Heart left ventricle (tissue), 16 donors: ENCODE results near the gene NFYA. TPM values are rescaled to one million over a fixed set of nuclear protein-coding genes. Genes with fewer than 3 reads are reported as not detected.
A peak's percentile ranks its signal among the peaks of the same experiment; 100 is the strongest.

Experiments
- ATAC-seq, 4 donors: fragments of 200-7000 bp; cut with Tn5 transposase; one replicate each; pipeline ENCODE4 v1.9.1; 2020 to 2022; ENCODE audit warnings: moderate library complexity in 4 of 4, mild to moderate bottlenecking in 3 of 4, moderate number of reproducible peaks in 1 of 4
- DNase-seq, 5 donors: peaks; one replicate each; pipeline ENCODE4 v3.0.0-alpha.2; 2020
- H3K27ac ChIP-seq, 12 donors: fragments of 200-600 bp; sonication (generic) in 4 of 12; one replicate each; pipeline versions ENCODE4 v1.5.0 to v1.8.0; 2016 to 2022; ENCODE audit warnings: mild to moderate bottlenecking in 2 of 12
- H3K27me3 ChIP-seq, 9 donors: fragments of 200-600 bp; sonication (generic) in 2 of 9; one replicate each; pipeline versions ENCODE4 v1.5.1 to v1.8.0; 2016 to 2022; ENCODE audit warnings: mild to moderate bottlenecking in 3 of 9
- H3K36me3 ChIP-seq, 9 donors: fragments of 200-600 bp; sonication (generic) in 2 of 9; one replicate each; pipeline versions ENCODE4 v1.5.0 to v1.8.0; 2018 to 2022; ENCODE audit warnings: mild to moderate bottlenecking in 2 of 9
- H3K4me1 ChIP-seq, 12 donors: fragments of 200-600 bp; sonication (generic) in 4 of 12; one replicate each; pipeline versions ENCODE4 v1.5.0 to v1.8.0; 2016 to 2022; ENCODE audit warnings: mild to moderate bottlenecking in 3 of 12
- H3K4me3 ChIP-seq, 12 donors: fragments of 200-600 bp; sonication (generic) in 4 of 12; one replicate each; pipeline versions ENCODE4 v1.5.0 to v1.8.0; 2017 to 2022; ENCODE audit warnings: mild to moderate bottlenecking in 9 of 12, moderate library complexity in 4 of 12
- H3K9me3 ChIP-seq, 12 donors: fragments of 200-600 bp; sonication (generic) in 4 of 12; one replicate each; pipeline versions ENCODE4 v1.5.0 to v1.8.0; 2016 to 2022; ENCODE audit warnings: mild to moderate bottlenecking in 1 of 12
- POLR2A ChIP-seq, 2 donors: fragments of 450-650 bp; IDR thresholded peaks; one replicate each; pipeline ENCODE4 v1.6.1; 2017; ENCODE audit warnings: antibody characterized with exemption in 2 of 2, mild to moderate bottlenecking in 2 of 2, moderate library complexity in 2 of 2
- WGBS, 4 donors: extraction: QIAGEN DNeasy Blood & Tissue Kit in 2 of 4; methylation state at CpG; one replicate each; pipeline versions ENCODE4 v1.1.5 to v1.1.7; 2013 to 2018; 5-methylcytosine and 5-hydroxymethylcytosine counted together
- intact Hi-C, 10 donors: fragments of 100-400 bp; cut with DNase I; formaldehyde crosslinking; loops; one replicate each; pipeline versions ENCODE4 v1.11.1 to v1.14.2; 2022
- polyA plus RNA-seq, 2 donors: library from polyadenylated mRNA; stranded (reverse); fragments of 200-250 nt; gene quantifications; one replicate each; pipeline ENCODE4 v1.2.3, GENCODE V29; 2013
- total RNA-seq, 9 donors: library from RNA; depleted of rRNA in 2 of 9; stranded (reverse); fragments of >200 nt in 2 of 9; fragmentation: NEBNext Ultra II Directional in 3 of 9; extraction: Animal tissue kit (Norgen Biotek cat#: 25700) in 3 of 9; gene quantifications; one replicate each; pipeline versions ENCODE4 v1.1.0 to v1.2.4, GENCODE V29; 2016 to 2023
- TF ChIP-seq, protein P1 (sequence below), 12 donors: fragments of 200-600 bp; sonication (generic) in 4 of 12; IDR thresholded peaks; one replicate each; pipeline versions ENCODE4 v1.5.0 to v1.8.0; 2018 to 2022; ENCODE audit warnings: antibody characterized with exemption in 12 of 12, mild to moderate bottlenecking in 5 of 12
- donor health status: ischemic (EF 13 %, LVEDD 7.1; RV severe dilation, severe dysfunction).
- donor health status: healthy with polysubstance abuse.
- donor health status: DM: no; HTN: yes; CAD: no.
- donor health status: DM: no; HTN: no; CAD: no.
- donor health status: ischemic (EF 25% LVEDD 6.9; RV normal size, moderate dysfunction).
- donor health status: ischemic (EF 25% LVEDD 5.7; RV mildly dilated, moderate dysfunction).
- donor health status: healthy.
- donor health status: DM: yes; HTN: yes; CAD: no.
- donor health status: ischemic (EF 35%, LVEDD 5.7; RV mildly dilated, moderate dysfunction).
- donor health status: nonischemic (EF 11% LVEDD 7.7; RV severe dilation, severe dysfunction).
- donor health status: DM: yes; HTN: yes; CAD: no.
- donor health status: PGD.
- donor health status: ischemic (EF 29% LVEDD 5.4; RV normal size, mild dysfunction).
- donor health status: nonischemic (EF 23%, LVEDD 6.1; RV moderate dilation, normal function).

Gene NFYA
- total and polyA plus RNA-seq, 11 donors, result 4.3 to 12.5 (median 9.5) TPM

- H3K27me3 ChIP-seq, result no peaks in the 10 kb centered on the region
- TF ChIP-seq, protein P1, sequence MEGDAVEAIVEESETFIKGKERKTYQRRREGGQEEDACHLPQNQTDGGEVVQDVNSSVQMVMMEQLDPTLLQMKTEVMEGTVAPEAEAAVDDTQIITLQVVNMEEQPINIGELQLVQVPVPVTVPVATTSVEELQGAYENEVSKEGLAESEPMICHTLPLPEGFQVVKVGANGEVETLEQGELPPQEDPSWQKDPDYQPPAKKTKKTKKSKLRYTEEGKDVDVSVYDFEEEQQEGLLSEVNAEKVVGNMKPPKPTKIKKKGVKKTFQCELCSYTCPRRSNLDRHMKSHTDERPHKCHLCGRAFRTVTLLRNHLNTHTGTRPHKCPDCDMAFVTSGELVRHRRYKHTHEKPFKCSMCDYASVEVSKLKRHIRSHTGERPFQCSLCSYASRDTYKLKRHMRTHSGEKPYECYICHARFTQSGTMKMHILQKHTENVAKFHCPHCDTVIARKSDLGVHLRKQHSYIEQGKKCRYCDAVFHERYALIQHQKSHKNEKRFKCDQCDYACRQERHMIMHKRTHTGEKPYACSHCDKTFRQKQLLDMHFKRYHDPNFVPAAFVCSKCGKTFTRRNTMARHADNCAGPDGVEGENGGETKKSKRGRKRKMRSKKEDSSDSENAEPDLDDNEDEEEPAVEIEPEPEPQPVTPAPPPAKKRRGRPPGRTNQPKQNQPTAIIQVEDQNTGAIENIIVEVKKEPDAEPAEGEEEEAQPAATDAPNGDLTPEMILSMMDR (IDR thresholded peaks at IDR 0.05), result no peak
- TF ChIP-seq POLR2A (IDR thresholded peaks at IDR 0.05), result no peak
- H3K27ac ChIP-seq, result peak overlapping the region in 6 of 12 donors; percentile 44 to 80 (median 66)
- no peak for DNase-seq
- H3K9me3 ChIP-seq, result no peaks in the 10 kb centered on the region
- no peak overlapping the region for H3K4me3 ChIP-seq
- H3K4me1 ChIP-seq, result peaks cover 0 to 46% (median 9%) of the 10 kb centered on the region in 12 donors
- H3K36me3 ChIP-seq, result peaks cover 0 to 85% (median 72%) of the 10 kb centered on the region in 9 donors
- 44 to 51% (median 44%) methylated on average over 5 of the region's 5 CpGs for WGBS, 4 donors
- no peak for ATAC-seq
- intact Hi-C loops, result loop anchor here (2.0 to 10.0 kb wide), 6 partner anchors 33 to 168 kb away; no protein-coding TSS in a partner anchor
Measured at GRCh38 chr6:41064841-41065240, 7.9 kb upstream of the NFYA start.

DNA sequence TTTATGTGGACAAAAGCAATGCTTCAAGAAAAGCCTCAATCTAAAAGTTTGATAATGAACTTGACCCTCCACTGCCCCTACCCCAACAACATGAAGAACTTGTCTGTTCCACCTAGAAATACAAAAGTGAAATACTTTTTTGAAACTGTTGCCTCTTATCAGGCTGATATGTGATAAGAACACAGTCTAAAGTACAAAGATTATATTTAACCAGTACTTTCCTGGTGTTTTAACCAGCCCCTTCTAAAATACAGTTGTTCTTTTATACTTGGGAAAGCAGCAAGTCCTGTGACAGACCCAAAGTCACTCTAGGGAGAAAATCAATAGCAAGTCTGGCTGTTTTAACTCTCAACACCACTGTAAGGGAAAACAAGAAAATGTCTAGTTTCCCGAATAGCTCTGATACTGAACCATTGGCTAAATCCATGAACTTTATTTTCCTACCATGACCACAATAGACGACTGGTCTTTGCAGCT lies 7.2 kb upstream of the NFYA start:
- Histone ChIP-seq H3K4me3 (no peak overlapping the region), H3K27ac (peak overlapping the region in 4 of 12 donors; percentile 8 to 80 (median 69)), H3K36me3 (peaks cover 0 to 92% (median 71%) of the 10 kb centered on the region in 9 donors), H3K9me3 (no peaks in the 10 kb centered on the region), H3K27me3 (no peaks in the 10 kb centered on the region), H3K4me1 (peaks cover 0 to 42% (median 10%) of the 10 kb centered on the region in 12 donors)
- WGBS, 4 donors, result 78 to 87% (median 82%) methylated on average over 2 of the region's 2 CpGs
- DNase-seq (no peak), ATAC-seq (no peak)
- intact Hi-C loops, result loop anchor here in 9 of 10 donors (2.0 to 10.0 kb wide), 7 partner anchors 33 to 168 kb away; no protein-coding TSS in a partner anchor
- TF ChIP-seq POLR2A (IDR thresholded peaks at IDR 0.05), result no peak
- TF ChIP-seq, protein P1 (IDR thresholded peaks at IDR 0.05), result no peak

GRCh38 chr6:41066867-41067304 lies 5.9 kb upstream of the NFYA start:
- Histone ChIP-seq H3K27me3 (no peaks in the 10 kb centered on the region), H3K36me3 (peaks cover 0 to 85% (median 58%) of the 10 kb centered on the region in 9 donors), H3K27ac (peak overlapping the region in 2 of 12 donors; percentile 3 to 7), H3K4me1 (peaks cover 0 to 38% (median 11%) of the 10 kb centered on the region in 12 donors), H3K4me3 (no peak overlapping the region), H3K9me3 (no peaks in the 10 kb centered on the region)
- TF ChIP-seq POLR2A (IDR thresholded peaks at IDR 0.05), result no peak
- TF ChIP-seq, protein P1 (IDR thresholded peaks at IDR 0.05), result peak; percentile 74 to 90 (median 86)
- DNase-seq (peak in 4 of 5 donors; percentile 61 to 76 (median 73)), ATAC-seq (no peak)
- intact Hi-C loops, result loop anchor here in 9 of 10 donors (2.0 to 10.0 kb wide), 7 partner anchors 35 to 170 kb away; no protein-coding TSS in a partner anchor
- 24 to 27% (median 25%) methylated on average over 3 of the region's 3 CpGs for WGBS, 4 donors

DNA sequence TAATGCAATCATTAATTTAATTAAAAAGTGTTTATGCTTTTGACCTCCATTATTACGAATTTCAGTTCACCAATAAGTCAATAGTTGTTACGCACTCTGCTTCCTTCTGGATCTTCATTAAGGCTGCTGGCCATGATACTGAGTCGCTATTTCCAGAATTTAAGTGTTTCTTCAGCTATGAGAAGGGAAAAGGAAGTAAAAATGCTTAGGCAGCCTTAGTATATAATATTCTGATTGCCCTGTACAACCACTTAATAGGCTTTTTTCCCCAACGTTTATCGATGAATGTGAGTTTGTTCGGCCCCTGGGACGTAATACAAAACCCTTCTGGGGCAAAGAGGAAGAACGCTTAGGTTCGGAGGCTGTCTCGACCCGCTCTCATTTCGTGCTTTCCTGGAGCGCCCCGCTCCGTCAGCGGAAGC lies 1.3 kb upstream of the NFYA start:
- 0 to 1% (median 1%) methylated on average over 11 to 16 of the region's 16 CpGs for WGBS, 4 donors
- peaks cover 0 to 43% (median 35%) of the 10 kb centered on the region in 12 donors for H3K4me1 ChIP-seq
- intact Hi-C loops, result loop anchor here in 1 of 10 donors (5.0 kb wide), 1 partner anchor 169 kb away; no protein-coding TSS in a partner anchor
- peak overlapping the region; percentile 93 to 100 (median 99) for H3K27ac ChIP-seq
- peak overlapping the region; percentile 31 to 95 (median 89) for H3K4me3 ChIP-seq
- no peak for TF ChIP-seq POLR2A (IDR thresholded peaks at IDR 0.05)
- TF ChIP-seq, protein P1 (IDR thresholded peaks at IDR 0.05), result peak in 4 of 12 donors; percentile 14 to 33 (median 25)
- H3K36me3 ChIP-seq, result peaks cover 0 to 39% (median 21%) of the 10 kb centered on the region in 9 donors
- H3K27me3 ChIP-seq, result no peaks in the 10 kb centered on the region
- no peak for ATAC-seq
- no peak for DNase-seq
- no peaks in the 10 kb centered on the region for H3K9me3 ChIP-seq
